ENCODE measurements around the gene C1orf210. TPM values are rescaled to one million over a fixed set of nuclear protein-coding genes. Genes with fewer than 3 reads are reported as not detected.

C1orf210 gene
- total and polyA plus RNA-seq, 2 of the 13 experiments (the other 11 are each of a cell fraction or from before 2014, with no cell fraction given): 0.49 to 5.1 TPM

- TF ChIP-seq ZBTB14 (CRISPR knock-in tag; IDR thresholded peaks at IDR 0.05) (no peak), HBP1 (CRISPR knock-in tag; IDR thresholded peaks at IDR 0.05; ENCODE audit: low read depth) (0 out of 2 replicates have a peak, but pooled peaks have one; percentile 65), YEATS2 (CRISPR knock-in tag; IDR thresholded peaks at IDR 0.05; ENCODE audit: borderline replicate concordance) (peak; percentile 40; the same call in 1 of the 2 replicates), NR2F6 (IDR thresholded peaks at IDR 0.05) (peak; percentile 92), NR2F6 (CRISPR knock-in tag; IDR thresholded peaks at IDR 0.05) (peak; percentile 94), ZNF124 (CRISPR knock-in tag; IDR thresholded peaks at IDR 0.05) (0 out of 2 replicates have a peak, but pooled peaks have one; percentile 33), MIER2 (CRISPR knock-in tag; IDR thresholded peaks at IDR 0.05) (0 out of 2 replicates have a peak, but pooled peaks have one; percentile 38), ZBTB7B (CRISPR knock-in tag; IDR thresholded peaks at IDR 0.05) (peak; percentile 48; the same call in 1 of the 2 replicates), RXRA (CRISPR knock-in tag; IDR thresholded peaks at IDR 0.05) (peak; percentile 35; the same call in 1 of the 2 replicates), ZNF878 (CRISPR knock-in tag; IDR thresholded peaks at IDR 0.05) (no peak), THAP11 (CRISPR knock-in tag; IDR thresholded peaks at IDR 0.05) (peak; percentile 62), NCOR1 (IDR thresholded peaks at IDR 0.05; ENCODE audit: borderline replicate concordance, low read length) (peak; percentile 56; the same call in 1 of the 2 replicates), ZNF607 (CRISPR knock-in tag; IDR thresholded peaks at IDR 0.05; ENCODE audit: borderline replicate concordance) (0 out of 2 replicates have a peak, but pooled peaks have one; percentile 43), ESRRA (CRISPR knock-in tag; IDR thresholded peaks at IDR 0.05; ENCODE audit: low read depth) (peak; percentile 67; the same call in 1 of the 2 replicates), ZFYVE20 (CRISPR knock-in tag; IDR thresholded peaks at IDR 0.05; ENCODE audit: borderline replicate concordance, low read depth) (no peak), ZBTB3 (CRISPR knock-in tag; IDR thresholded peaks at IDR 0.05; ENCODE audit: borderline replicate concordance, low read depth) (no peak), ZNF138 (CRISPR knock-in tag; IDR thresholded peaks at IDR 0.05; ENCODE audit: low read depth) (no peak), STAG1 (CRISPR knock-in tag; IDR thresholded peaks at IDR 0.05) (peak; percentile 99), KMT2A (CRISPR knock-in tag; IDR thresholded peaks at IDR 0.05) (no peak), IRF2 (CRISPR knock-in tag; IDR thresholded peaks at IDR 0.05) (peak; percentile 76), ZNF282 (IDR thresholded peaks at IDR 0.05; ENCODE audit: partially characterized antibody) (no peak), LCORL (IDR thresholded peaks at IDR 0.05) (no peak), LCORL (CRISPR knock-in tag; IDR thresholded peaks at IDR 0.05) (peak; percentile 65), NR2F1 (CRISPR knock-in tag; IDR thresholded peaks at IDR 0.05) (peak; percentile 89 to 90), IKZF5 (CRISPR knock-in tag; IDR thresholded peaks at IDR 0.05) (peak; percentile 59; the same call in 1 of the 2 replicates), ZFP36 (IDR thresholded peaks at IDR 0.05; ENCODE audit: borderline replicate concordance, low read depth, low read length, partially characterized antibody) (no peak), ZNF574 (CRISPR knock-in tag; IDR thresholded peaks at IDR 0.05) (0 out of 2 replicates have a peak, but pooled peaks have one; percentile 30)
Measured at GRCh38 chr1:43238085-43238484, 47.3 kb downstream of the C1orf210 start (continued).
